Sigmoid colon (tissue), 7 donors: ENCODE data around the gene MPND. TPM values are rescaled to one million over a fixed set of nuclear protein-coding genes. Genes with fewer than 3 reads are reported as not detected.

Experiments
- DNase-seq: peaks from one replicate; pipeline ENCODE4 v3.0.0-alpha.2; 2019
- H3K27ac ChIP-seq, 4 donors: fragments of 200-600 bp; sonication (generic); one replicate each; pipeline ENCODE4 v1.5.1; 2016 to 2019; ENCODE audit warnings: mild to moderate bottlenecking in 1 of 4
- H3K27me3 ChIP-seq, 3 donors: fragments of 200-600 bp; sonication (generic); one replicate each; pipeline ENCODE4 v1.5.1; 2019; ENCODE audit warnings: mild to moderate bottlenecking in 1 of 3
- H3K36me3 ChIP-seq, 4 donors: fragments of 200-600 bp; sonication (generic); one replicate each; pipeline ENCODE4 v1.5.1; 2016 to 2019
- H3K4me1 ChIP-seq, 4 donors: fragments of 200-600 bp; sonication (generic); one replicate each; pipeline ENCODE4 v1.5.1; 2017 to 2019
- H3K4me3 ChIP-seq, 4 donors: fragments of 200-600 bp; sonication (generic); one replicate each; pipeline ENCODE4 v1.5.1; 2017 to 2019; ENCODE audit warnings: mild to moderate bottlenecking in 2 of 4, moderate library complexity in 1 of 4
- H3K9me3 ChIP-seq, 4 donors: fragments of 200-600 bp in 3 of 4; sonication (generic) in 3 of 4; one replicate each; pipeline versions ENCODE4 v1.5.1 to v1.6.1; 2013 to 2019
- CTCF ChIP-seq, 4 experiments: fragments of 450-650 bp in 3 of 4; fragments of 200-600 bp in 1 of 4; IDR thresholded peaks; one replicate each; pipeline ENCODE4 v1.5.1; 2016 to 2019; ENCODE audit warnings: antibody characterized with exemption in 4 of 4, mild to moderate bottlenecking in 3 of 4, moderate library complexity in 2 of 4
- EP300 ChIP-seq, 4 donors: sonication (generic); formaldehyde crosslinking; IDR thresholded peaks; one replicate each; pipeline ENCODE4 v1.6.1; 2017; ENCODE audit warnings: antibody characterized with exemption in 4 of 4
- POLR2A ChIP-seq, 2 donors: fragments of 450-650 bp; IDR thresholded peaks; one replicate each; pipeline ENCODE4 v1.6.1; 2016; ENCODE audit warnings: antibody characterized with exemption in 2 of 2, mild to moderate bottlenecking in 2 of 2, moderate library complexity in 2 of 2
- POLR2AphosphoS5 ChIP-seq, 4 donors: sonication (generic); formaldehyde crosslinking; IDR thresholded peaks; one replicate each; pipeline ENCODE4 v1.6.1; 2017; ENCODE audit warnings: antibody characterized with exemption in 4 of 4
- WGBS, 2 donors: extraction: QIAGEN DNeasy Blood & Tissue Kit; methylation state at CpG; one replicate each; pipeline ENCODE4 v1.1.7; 2013; 5-methylcytosine and 5-hydroxymethylcytosine counted together
- intact Hi-C: fragments of 100-400 bp; cut with DNase I; formaldehyde crosslinking; loops from one replicate; pipeline ENCODE4 v1.15.1; 2023
- polyA plus RNA-seq, 3 donors: library from polyadenylated mRNA; stranded (reverse); fragments of 200-250 nt; gene quantifications; one replicate each; pipeline ENCODE4 v1.2.3, GENCODE V29; 2013
- total RNA-seq, 4 donors: library from RNA; depleted of rRNA; stranded (reverse); fragments of >200 nt; gene quantifications; one replicate each; pipeline ENCODE4 v1.1.0, GENCODE V29; 2016
- donor health status: healthy with polysubstance abuse.
- donor health status: Bipolar disorder and iron deficiency.
- donor health status: healthy.

MPND gene
- total and polyA plus RNA-seq, 7 donors: 8.6 to 65.2 (median 13.3) TPM

DNA sequence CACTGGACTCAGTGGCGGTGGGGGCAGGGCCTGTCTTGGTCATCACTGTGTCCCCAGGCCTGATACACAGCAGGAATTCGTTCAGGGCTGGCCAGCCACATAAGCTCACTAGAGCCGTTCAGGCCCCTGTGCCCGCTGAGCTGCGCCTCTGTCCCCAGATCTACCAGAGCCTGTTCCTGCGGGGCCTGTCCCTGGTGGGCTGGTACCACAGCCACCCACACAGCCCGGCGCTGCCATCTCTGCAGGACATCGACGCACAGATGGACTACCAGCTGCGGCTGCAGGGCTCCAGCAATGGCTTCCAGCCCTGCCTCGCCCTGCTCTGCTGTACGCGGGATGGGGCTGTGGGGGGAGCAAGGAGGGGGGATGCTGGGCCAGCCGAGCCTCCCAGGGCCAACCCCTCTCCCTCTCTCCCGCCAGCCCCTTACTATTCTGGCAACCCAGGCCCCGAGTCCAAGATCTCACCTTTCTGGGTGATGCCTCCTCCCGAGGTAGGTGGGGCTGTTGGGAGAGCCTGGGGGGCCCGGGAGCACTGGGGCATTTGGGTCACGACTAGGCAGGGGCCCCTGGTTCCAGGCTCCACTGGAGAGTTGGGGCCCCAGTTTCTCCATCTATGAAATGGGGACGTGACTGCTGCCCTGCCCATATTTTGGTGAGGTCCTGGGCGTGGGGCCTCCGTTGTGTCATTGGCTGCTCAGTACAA is 13.9 kb downstream of the MPND start:
- Histone ChIP-seq H3K27me3 (no peaks in the 10 kb centered on the region), H3K36me3 (peaks cover 2 to 62% (median 16%) of the 10 kb centered on the region in 4 donors), H3K9me3 (no peaks in the 10 kb centered on the region), H3K27ac (no peak overlapping the region), H3K4me3 (no peak overlapping the region), H3K4me1 (peaks cover 0 to 12% (median 5%) of the 10 kb centered on the region in 4 donors)
- intact Hi-C loops: no loop called here
- DNase-seq: peak; percentile 65
- TF ChIP-seq EP300 (IDR thresholded peaks at IDR 0.05) (no peak), POLR2AphosphoS5 (IDR thresholded peaks at IDR 0.05) (no peak), POLR2A (IDR thresholded peaks at IDR 0.05) (no peak), CTCF (IDR thresholded peaks at IDR 0.05) (no peak)
- 88 to 90% methylated on average over 23 of the region's 23 CpGs for WGBS, 2 donors

DNA sequence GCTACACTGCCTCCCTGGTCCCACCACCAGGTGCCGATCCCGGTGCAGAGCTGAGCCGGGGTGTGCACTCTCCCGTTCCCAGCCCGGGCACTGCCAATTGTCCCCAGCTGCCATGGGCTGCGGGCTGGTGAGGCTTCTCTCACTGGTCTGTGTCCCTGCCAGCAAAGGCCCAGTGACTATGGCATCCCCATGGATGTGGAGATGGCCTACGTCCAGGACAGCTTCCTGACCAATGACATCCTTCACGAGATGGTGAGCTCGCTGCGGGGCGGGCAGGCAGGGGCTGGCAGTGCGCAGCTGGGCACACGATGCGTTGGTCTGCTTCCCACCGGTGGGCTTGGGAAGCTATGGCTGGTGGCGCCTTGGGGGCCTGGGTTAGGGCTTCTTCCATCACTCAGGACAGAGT is 14.6 kb downstream of the MPND start:
- TF ChIP-seq POLR2AphosphoS5 (IDR thresholded peaks at IDR 0.05) (peak in 1 of 4 donors; percentile 11), CTCF (IDR thresholded peaks at IDR 0.05) (no peak), EP300 (IDR thresholded peaks at IDR 0.05) (no peak), POLR2A (IDR thresholded peaks at IDR 0.05) (no peak)
- Histone ChIP-seq H3K4me1 (peaks cover 0 to 12% (median 5%) of the 10 kb centered on the region in 4 donors), H3K4me3 (no peak overlapping the region), H3K36me3 (peaks cover 9 to 68% (median 21%) of the 10 kb centered on the region in 4 donors), H3K27me3 (no peaks in the 10 kb centered on the region), H3K27ac (no peak overlapping the region), H3K9me3 (no peaks in the 10 kb centered on the region)
- 92 to 94% methylated on average over 16 of the region's 16 CpGs for WGBS, 2 donors
- intact Hi-C loops: no loop called here
- peak; percentile 64 for DNase-seq

DNA sequence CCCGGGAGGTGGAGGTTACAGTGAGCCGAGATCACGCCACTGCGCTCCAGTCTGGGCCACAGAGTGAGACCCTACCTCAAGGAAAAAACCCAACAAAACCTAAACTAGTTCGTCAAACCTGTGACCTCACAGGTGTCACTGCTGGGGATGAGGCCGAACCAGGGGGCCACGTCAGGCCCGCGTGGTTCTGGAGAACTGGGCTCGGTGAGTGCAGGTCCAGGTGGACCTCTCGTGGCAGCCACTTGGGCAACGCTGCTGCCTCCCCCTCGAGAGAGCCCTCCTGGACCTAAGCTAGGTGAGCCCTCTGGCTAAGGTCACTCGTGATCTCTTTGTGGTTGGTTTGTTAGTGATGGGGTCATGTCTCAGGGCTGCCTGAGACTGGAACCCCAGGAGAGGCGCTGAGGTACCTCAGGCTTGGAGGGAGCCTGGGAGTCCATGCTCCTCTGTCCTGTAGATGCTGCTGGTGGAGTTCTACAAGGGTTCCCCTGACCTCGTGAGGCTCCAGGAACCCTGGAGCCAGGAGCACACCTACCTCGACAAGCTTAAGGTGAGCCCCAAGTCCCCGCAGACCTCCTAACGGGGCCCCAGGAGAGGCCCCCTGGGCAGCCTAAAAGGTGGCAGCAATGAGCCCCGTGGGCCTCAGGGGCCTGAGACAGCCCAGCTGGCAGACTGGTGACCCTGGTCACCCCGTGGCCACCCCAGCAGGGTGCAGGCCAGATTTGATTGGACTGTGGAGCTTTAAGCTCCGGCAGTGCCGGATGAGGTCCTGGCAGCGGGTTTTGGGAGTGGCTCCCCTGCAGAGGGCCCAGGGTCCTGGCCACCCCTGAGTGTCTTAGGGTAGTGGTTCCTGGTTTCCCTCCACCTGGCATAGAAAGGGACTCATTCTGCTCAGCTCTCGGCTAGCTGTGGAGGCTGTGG is 15.6 kb downstream of the MPND start:
- H3K4me1 ChIP-seq: peaks cover 0 to 12% (median 5%) of the 10 kb centered on the region in 4 donors
- no peaks in the 10 kb centered on the region for H3K9me3 ChIP-seq
- H3K36me3 ChIP-seq: peaks cover 19 to 74% (median 31%) of the 10 kb centered on the region in 4 donors
- DNase-seq: no peak
- H3K27ac ChIP-seq: peak overlapping the region in 1 of 4 donors; percentile 16
- intact Hi-C loops: no loop called here
- H3K4me3 ChIP-seq: no peak overlapping the region
- no peak for TF ChIP-seq POLR2AphosphoS5 (IDR thresholded peaks at IDR 0.05)
- no peak for TF ChIP-seq POLR2A (IDR thresholded peaks at IDR 0.05)
- no peak for TF ChIP-seq EP300 (IDR thresholded peaks at IDR 0.05)
- no peak for TF ChIP-seq CTCF (IDR thresholded peaks at IDR 0.05)
- 88 to 91% methylated on average over 25 of the region's 25 CpGs for WGBS, 2 donors
- H3K27me3 ChIP-seq: no peaks in the 10 kb centered on the region

- 82 to 86% methylated on average over 13 of the region's 13 CpGs for WGBS, 2 donors
- Histone ChIP-seq H3K4me1 (peaks cover 0 to 12% (median 5%) of the 10 kb centered on the region in 4 donors), H3K4me3 (no peak overlapping the region), H3K36me3 (peaks cover 20 to 73% (median 34%) of the 10 kb centered on the region in 4 donors), H3K27me3 (no peaks in the 10 kb centered on the region), H3K27ac (peak overlapping the region in 2 of 4 donors; percentile 16 to 49), H3K9me3 (no peaks in the 10 kb centered on the region)
- TF ChIP-seq POLR2A (IDR thresholded peaks at IDR 0.05): no peak
- no peak for TF ChIP-seq EP300 (IDR thresholded peaks at IDR 0.05)
- no peak for TF ChIP-seq POLR2AphosphoS5 (IDR thresholded peaks at IDR 0.05)
- TF ChIP-seq CTCF (IDR thresholded peaks at IDR 0.05): no peak
- intact Hi-C loops: no loop called here
- peak; percentile 71 for DNase-seq
Observed at GRCh38 chr19:4359627-4360000, 16.3 kb downstream of the MPND start.
